ENCODE measurements around the gene IL19.

IL19 gene

DNA sequence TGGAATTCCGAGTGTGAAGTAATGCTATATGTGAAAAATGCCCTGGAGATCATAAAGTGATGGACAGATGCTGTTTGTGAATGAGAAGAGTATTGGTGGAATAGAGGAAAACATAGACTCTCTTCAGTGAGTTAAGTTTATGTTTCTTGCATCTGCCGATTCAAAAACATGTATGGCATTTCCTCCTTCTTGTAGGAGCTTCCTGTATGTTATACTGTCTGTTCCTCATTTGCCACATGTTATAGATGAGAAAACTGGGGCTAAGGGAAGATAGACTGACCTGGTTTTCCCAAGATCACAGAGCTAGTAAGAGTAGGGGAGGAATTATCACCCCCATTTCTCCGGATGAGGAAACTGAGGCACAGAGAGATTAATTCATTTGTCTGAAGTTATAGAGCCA lies 53.8 kb downstream of the IL19 start:
- Histone ChIP-seq H3K4me2 (ENCODE audit: low read depth, low read length, poor library complexity, severe bottlenecking) (no peak overlapping the region), H3K4me1 (ENCODE audit: insufficient read depth, low read length, poor library complexity, severe bottlenecking) (peaks cover 15% of the 10 kb centered on the region), H3F3A (ENCODE audit: low read depth) (no peaks in the 10 kb centered on the region), H4K20me1 (ENCODE audit: insufficient read depth, low read length, poor library complexity, severe bottlenecking) (no peaks in the 10 kb centered on the region), H3K9ac (ENCODE audit: low read depth, low read length, poor library complexity, severe bottlenecking) (no peak overlapping the region), H3K4me3 (ENCODE audit: low read length, poor library complexity, severe bottlenecking) (no peak overlapping the region), H2AFZ (ENCODE audit: low read length) (peak overlapping the region; percentile 52), H3K27me3 (ENCODE audit: insufficient read depth, low read length, poor library complexity, severe bottlenecking) (no peaks in the 10 kb centered on the region), H3K79me2 (ENCODE audit: insufficient read depth, low read length) (no peaks in the 10 kb centered on the region), H3K36me3 (ENCODE audit: insufficient read depth, low read length) (no peaks in the 10 kb centered on the region), H3K9me2 (replicated peaks; ENCODE audit: low read depth, low read length) (no peaks in the 10 kb centered on the region), H3K9me3 (ENCODE audit: insufficient read depth, low read depth, low read length) (no peaks in the 10 kb centered on the region)
- no peak for TF ChIP-seq EZH2phosphoT487 (IDR thresholded peaks at IDR 0.05; ENCODE audit: borderline replicate concordance)
- TF ChIP-seq CTCF (conservative IDR thresholded peaks at IDR 0.05; ENCODE audit: low read length), result no peak

DNA sequence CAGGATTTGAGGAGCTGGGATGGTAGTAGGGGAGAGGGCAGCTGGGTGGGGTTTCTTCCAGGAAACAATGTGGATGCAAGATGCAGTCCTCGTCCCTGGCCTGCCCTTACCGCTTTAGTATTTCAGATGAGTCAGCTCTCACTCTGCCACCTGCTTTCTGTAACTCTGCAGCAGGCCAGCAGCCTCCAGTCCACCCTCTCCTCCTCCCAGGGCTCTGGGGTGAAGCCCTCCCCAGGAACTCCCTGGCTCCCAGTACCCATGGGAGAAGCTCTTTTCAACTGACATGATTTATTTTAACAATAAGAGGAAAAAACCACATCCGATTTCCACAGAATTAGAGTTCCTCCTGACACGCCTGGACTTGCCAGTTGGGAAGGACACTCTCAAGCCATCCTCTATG lies 55.8 kb downstream of the IL19 start:
- Histone ChIP-seq H3K9ac (ENCODE audit: low read depth, low read length, poor library complexity, severe bottlenecking) (no peak overlapping the region), H2AFZ (ENCODE audit: low read length) (no peak overlapping the region), H3K9me2 (replicated peaks; ENCODE audit: low read depth, low read length) (no peaks in the 10 kb centered on the region), H3F3A (ENCODE audit: low read depth) (no peaks in the 10 kb centered on the region), H3K4me3 (ENCODE audit: low read length, poor library complexity, severe bottlenecking) (no peak overlapping the region), H3K79me2 (ENCODE audit: insufficient read depth, low read length) (no peaks in the 10 kb centered on the region), H3K9me3 (ENCODE audit: insufficient read depth, low read depth, low read length) (no peaks in the 10 kb centered on the region), H3K36me3 (ENCODE audit: insufficient read depth, low read length) (no peaks in the 10 kb centered on the region), H3K27me3 (ENCODE audit: insufficient read depth, low read length, poor library complexity, severe bottlenecking) (no peaks in the 10 kb centered on the region), H3K4me1 (ENCODE audit: insufficient read depth, low read length, poor library complexity, severe bottlenecking) (peaks cover 28% of the 10 kb centered on the region), H3K4me2 (ENCODE audit: low read depth, low read length, poor library complexity, severe bottlenecking) (no peak overlapping the region), H4K20me1 (ENCODE audit: insufficient read depth, low read length, poor library complexity, severe bottlenecking) (no peaks in the 10 kb centered on the region)
- no peak for TF ChIP-seq EZH2phosphoT487 (IDR thresholded peaks at IDR 0.05; ENCODE audit: borderline replicate concordance)
- TF ChIP-seq CTCF (conservative IDR thresholded peaks at IDR 0.05; ENCODE audit: low read length), result no peak

GRCh38 chr1:206828061-206828460 lies 57.5 kb downstream of the IL19 start:
- Histone ChIP-seq H4K20me1 (ENCODE audit: insufficient read depth, low read length, poor library complexity, severe bottlenecking) (no peaks in the 10 kb centered on the region), H3F3A (ENCODE audit: low read depth) (0 out of 2 replicates have a peak, but pooled peaks cover 3% of the 10 kb centered on the region), H3K9me3 (ENCODE audit: insufficient read depth, low read depth, low read length) (no peaks in the 10 kb centered on the region), H3K27me3 (ENCODE audit: insufficient read depth, low read length, poor library complexity, severe bottlenecking) (no peaks in the 10 kb centered on the region), H3K4me2 (ENCODE audit: low read depth, low read length, poor library complexity, severe bottlenecking) (no peak overlapping the region), H3K9ac (ENCODE audit: low read depth, low read length, poor library complexity, severe bottlenecking) (no peak overlapping the region), H3K4me1 (ENCODE audit: insufficient read depth, low read length, poor library complexity, severe bottlenecking) (peaks cover 45% of the 10 kb centered on the region), H2AFZ (ENCODE audit: low read length) (no peak overlapping the region), H3K9me2 (replicated peaks; ENCODE audit: low read depth, low read length) (no peaks in the 10 kb centered on the region), H3K4me3 (ENCODE audit: low read length, poor library complexity, severe bottlenecking) (no peak overlapping the region), H3K36me3 (ENCODE audit: insufficient read depth, low read length) (no peaks in the 10 kb centered on the region), H3K79me2 (ENCODE audit: insufficient read depth, low read length) (no peaks in the 10 kb centered on the region)
- TF ChIP-seq EZH2phosphoT487 (IDR thresholded peaks at IDR 0.05; ENCODE audit: borderline replicate concordance), result no peak
- TF ChIP-seq CTCF (conservative IDR thresholded peaks at IDR 0.05; ENCODE audit: low read length), result no peak

All from Loucy (cell line).